GM23338 (cell line): ENCODE measurements around the gene PCOLCE2. TPM values are rescaled to one million over a fixed set of nuclear protein-coding genes. Genes with fewer than 3 reads are reported as not detected.

ENCODE experiments used
- ATAC-seq: fragments of 200-7000 bp; cut with Tn5 transposase; 3 replicates; pipeline ENCODE4 v1.9.1; 2020
- DNase-seq: peaks from one replicate; pipeline ENCODE4 v3.0.0-alpha.2; 2015; ENCODE audit warnings: low spot score
- H2AFZ ChIP-seq: fragments of 200-600 bp; sonication (generic); 2 replicates; pipeline ENCODE4 v1.8.0; 2016; ENCODE audit warnings: antibody characterized with exemption, mild to moderate bottlenecking, moderate library complexity
- H3F3A ChIP-seq: fragments of 200-600 bp; sonication (generic); replicated peaks from 2 replicates; pipeline ENCODE4 v1.8.0; 2017; ENCODE audit warnings: antibody characterized with exemption, mixed run types, low read depth
- H3K27ac ChIP-seq: fragments of 200-600 bp; sonication (generic); 2 replicates; pipeline ENCODE4 v1.6.1; 2016; ENCODE audit warnings: low read depth
- H3K27me3 ChIP-seq: fragments of 200-600 bp; sonication (generic); 2 replicates; pipeline ENCODE4 v1.8.0; 2016; ENCODE audit warnings: mild to moderate bottlenecking, mixed run types, moderate library complexity; ENCODE audit not compliant: insufficient read depth
- H3K36me3 ChIP-seq: fragments of 200-600 bp; sonication (generic); 2 replicates; pipeline ENCODE4 v1.8.0; 2016; ENCODE audit warnings: mild to moderate bottlenecking; ENCODE audit not compliant: insufficient read depth
- H3K4me1 ChIP-seq: fragments of 200-600 bp; sonication (generic); 2 replicates; pipeline ENCODE4 v1.8.0; 2016; ENCODE audit warnings: mild to moderate bottlenecking, moderate library complexity; ENCODE audit not compliant: insufficient read depth
- H3K4me2 ChIP-seq: fragments of 200-600 bp; sonication (generic); 2 replicates; pipeline ENCODE4 v1.7.1; 2017; ENCODE audit warnings: mixed run types
- H3K4me3 ChIP-seq: fragments of 200-600 bp; sonication (generic); 2 replicates; pipeline ENCODE4 v1.6.1; 2016; ENCODE audit warnings: mixed run types
- H3K79me2 ChIP-seq: fragments of 200-600 bp; sonication (generic); replicated peaks from 2 replicates; pipeline ENCODE4 v1.8.0; 2017; ENCODE audit warnings: mild to moderate bottlenecking; ENCODE audit not compliant: insufficient read depth
- H3K9me2 ChIP-seq: fragments of 200-600 bp; sonication (generic); 2 replicates; pipeline ENCODE4 v1.8.0; 2017; ENCODE audit not compliant: insufficient read depth
- H4K20me1 ChIP-seq: fragments of 200-600 bp; sonication (generic); replicated peaks from 2 replicates; pipeline ENCODE4 v1.8.0; 2017; ENCODE audit warnings: mild to moderate bottlenecking; ENCODE audit not compliant: insufficient read depth
- H3K27ac Mint-ChIP-seq: 2 replicates; pipeline ENCODE4 v1.8.0; 2020; ENCODE audit warnings: inconsistent platforms, mild to moderate bottlenecking, moderate library complexity, mixed read lengths
- H3K27me3 Mint-ChIP-seq: 3 replicates; pipeline ENCODE4 v1.8.0; 2022; ENCODE audit warnings: low read depth, mild to moderate bottlenecking, moderate library complexity, mixed read lengths, inconsistent platforms; ENCODE audit not compliant: insufficient read depth, poor library complexity
- H3K36me3 Mint-ChIP-seq: 3 replicates; pipeline ENCODE4 v1.8.0; 2021; ENCODE audit warnings: low read depth, mild to moderate bottlenecking, inconsistent platforms, moderate library complexity, mixed read lengths
- H3K4me1 Mint-ChIP-seq: 3 replicates; pipeline ENCODE4 v1.8.0; 2020; ENCODE audit warnings: mild to moderate bottlenecking, inconsistent platforms, mixed read lengths
- H3K4me3 Mint-ChIP-seq: 3 replicates; pipeline ENCODE4 v1.8.0; 2021; ENCODE audit warnings: moderate library complexity, mild to moderate bottlenecking, inconsistent platforms, mixed read lengths
- H3K9me3 Mint-ChIP-seq: 3 replicates; pipeline ENCODE4 v1.8.0; 2020; ENCODE audit warnings: moderate library complexity, mild to moderate bottlenecking, inconsistent platforms, mixed read lengths
- CREB1 ChIP-seq: fragments of 250-450 bp; sonication (Bioruptor Pico); IDR thresholded peaks from 2 replicates; pipeline ENCODE4 v1.5.0; 2020; ENCODE audit warnings: low read depth, mild to moderate bottlenecking, moderate library complexity
- CTCF ChIP-seq, 2 experiments: fragments of 200-600 bp in 1 of 2; sonication (generic) in 1 of 2; conservative IDR thresholded peaks; 2 replicates each; pipeline versions ENCODE4 v1.5.1 to v1.6.1; 2016 to 2017; ENCODE audit warnings: antibody characterized with exemption in 2 of 2, low read depth in 2 of 2, mild to moderate bottlenecking in 2 of 2, moderate library complexity in 1 of 2
- EZH2phosphoT487 ChIP-seq: fragments of 200-600 bp; sonication (generic); IDR thresholded peaks from one replicate; pipeline ENCODE4 v1.8.1; 2018; ENCODE audit warnings: antibody characterized with exemption; ENCODE audit not compliant: unreplicated experiment
- JUNB ChIP-seq: IDR thresholded peaks from one replicate; pipeline ENCODE4 v1.6.1; 2016; ENCODE audit warnings: antibody characterized with exemption; ENCODE audit not compliant: unreplicated experiment
- NANOG ChIP-seq: IDR thresholded peaks from 2 replicates; pipeline ENCODE4 v1.6.1; 2016; ENCODE audit warnings: antibody characterized with exemption, borderline replicate concordance
- POLR2AphosphoS5 ChIP-seq: IDR thresholded peaks from 2 replicates; pipeline ENCODE4 v1.6.1; 2016; ENCODE audit warnings: antibody characterized with exemption, low read depth
- STAT1 ChIP-seq: IDR thresholded peaks from one replicate; pipeline ENCODE4 v1.6.1; 2016; ENCODE audit warnings: antibody characterized with exemption; ENCODE audit not compliant: unreplicated experiment
- ZNF114 ChIP-seq: fragments of 250-450 bp; sonication (Bioruptor Pico); IDR thresholded peaks from 2 replicates; pipeline ENCODE4 v1.5.0; 2020; ENCODE audit warnings: mild to moderate bottlenecking, moderate library complexity
- ZNF331 ChIP-seq: fragments of 250-450 bp; sonication (Bioruptor Pico); IDR thresholded peaks from 2 replicates; pipeline ENCODE4 v1.5.0; 2020; ENCODE audit warnings: low read depth, mild to moderate bottlenecking, moderate library complexity
- long read RNA-seq: library from polyadenylated mRNA; unstranded; transcript quantifications from one replicate; pipeline ENCODE4 v2.0.0, GENCODE V29; 2020; ENCODE audit not compliant: unreplicated experiment
- polyA plus RNA-seq: library from polyadenylated mRNA; unstranded; fragments of >200 nt; fragmentation: Nextera tagmentation; extraction: Ambion mirVana; gene quantifications from 2 replicates; pipeline ENCODE4 v1.2.1, GENCODE V29; 2016
- total RNA-seq: library from RNA; depleted of rRNA; stranded (reverse); fragments of >200 nt; shearing (Covaris generic); gene quantifications from 2 replicates; pipeline ENCODE4 v1.2.3, GENCODE V29; 2014; rRNA removed
- TF ChIP-seq, protein P1 (sequence below): fragments of 250-450 bp; sonication (Bioruptor Pico); IDR thresholded peaks from 2 replicates; pipeline ENCODE4 v1.5.0; 2020; ENCODE audit warnings: mild to moderate bottlenecking, moderate library complexity

Gene PCOLCE2, protein sequence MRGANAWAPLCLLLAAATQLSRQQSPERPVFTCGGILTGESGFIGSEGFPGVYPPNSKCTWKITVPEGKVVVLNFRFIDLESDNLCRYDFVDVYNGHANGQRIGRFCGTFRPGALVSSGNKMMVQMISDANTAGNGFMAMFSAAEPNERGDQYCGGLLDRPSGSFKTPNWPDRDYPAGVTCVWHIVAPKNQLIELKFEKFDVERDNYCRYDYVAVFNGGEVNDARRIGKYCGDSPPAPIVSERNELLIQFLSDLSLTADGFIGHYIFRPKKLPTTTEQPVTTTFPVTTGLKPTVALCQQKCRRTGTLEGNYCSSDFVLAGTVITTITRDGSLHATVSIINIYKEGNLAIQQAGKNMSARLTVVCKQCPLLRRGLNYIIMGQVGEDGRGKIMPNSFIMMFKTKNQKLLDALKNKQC
- total RNA-seq (17.7 and 18.6 TPM in 2 replicates), polyA plus RNA-seq (17.4 and 22.6 TPM in 2 replicates)
- long read RNA-seq, transcript PCOLCE2-201 (9 exons, 2,021 nt) = major isoform, 5 of 8 reads
- long read RNA-seq, partial matches to known transcripts = 1 of 8 reads
- long read RNA-seq, other reads (novel, unspliced or antisense) = 2 of 8 reads

GRCh38 chr3:142888481-142889211 lies at the start of gene PCOLCE2:
Gene PCOLCE2 (minus strand): TSS chr3:142889083. CDS start chr3:142888896, 187 bp downstream.
- DNase-seq (peak; percentile 64), ATAC-seq (peak; percentile 87)
- Histone ChIP-seq H2AFZ (peak within 1 kb of the TSS; percentile 99), H3K27ac (no peak within 1 kb of the TSS), H3K79me2 (0 out of 2 replicates have a peak, but pooled peaks cover 2% of the 10 kb centered on the region), H3K4me1 (no peaks in the 10 kb centered on the region; the same call in 1 of the 2 replicates), H3F3A (no peaks in the 10 kb centered on the region; the same call in 1 of the 2 replicates), H3K4me2 (peak within 1 kb of the TSS; percentile 93), H3K9me2 (no peaks in the 10 kb centered on the region), H3K4me3 (peak within 1 kb of the TSS; percentile 86), H3K27me3 (peaks cover 30% of the 10 kb centered on the region), H4K20me1 (no peaks in the 10 kb centered on the region), H3K36me3 (no peaks in the 10 kb centered on the region)
- Mint-ChIP-seq H3K27me3 (peaks cover 15% of the 10 kb centered on the region), H3K4me3 (peak within 1 kb of the TSS; percentile 82), H3K9me3 (no peaks in the 10 kb centered on the region), H3K27ac (peak within 1 kb of the TSS; percentile 40), H3K36me3 (no peaks in the 10 kb centered on the region; the same call in 2 of the 3 replicates), H3K4me1 (peaks cover 15% of the 10 kb centered on the region)
- peak; percentile 66; the same call in 1 of the 2 replicates for TF ChIP-seq POLR2AphosphoS5
- no peak for TF ChIP-seq CTCF (conservative IDR thresholded peaks at IDR 0.05; ENCODE audit: low read depth in 2 of 2)

GRCh38 chr3:142935963-142936362 lies 47.1 kb upstream of the PCOLCE2 start:
- H3K36me3 Mint-ChIP-seq = no peaks in the 10 kb centered on the region
- Histone ChIP-seq H2AFZ (no peak overlapping the region), H3K27me3 (no peaks in the 10 kb centered on the region), H3F3A (no peaks in the 10 kb centered on the region), H3K36me3 (no peaks in the 10 kb centered on the region), H3K27ac (no peak overlapping the region), H3K79me2 (no peaks in the 10 kb centered on the region), H3K4me3 (no peak overlapping the region), H4K20me1 (no peaks in the 10 kb centered on the region), H3K4me2 (no peak overlapping the region), H3K4me1 (peaks cover 4% of the 10 kb centered on the region; the same call in 1 of the 2 replicates), H3K9me2 (no peaks in the 10 kb centered on the region)
- peaks cover 8% of the 10 kb centered on the region; the same call in 2 of the 3 replicates for H3K4me1 Mint-ChIP-seq
- H3K4me3 Mint-ChIP-seq = no peak overlapping the region
- H3K27me3 Mint-ChIP-seq = no peaks in the 10 kb centered on the region
- no peak for ATAC-seq
- H3K9me3 Mint-ChIP-seq = no peaks in the 10 kb centered on the region
- DNase-seq = no peak
- no peak overlapping the region for H3K27ac Mint-ChIP-seq
- TF ChIP-seq CREB1 (CRISPR knock-in tag) (no peak), JUNB (no peak), ZNF114 (CRISPR knock-in tag) (no peak), EZH2phosphoT487 (no peak), STAT1 (no peak), ZNF331 (CRISPR knock-in tag) (no peak), NANOG (no peak)
- TF ChIP-seq, protein P1, sequence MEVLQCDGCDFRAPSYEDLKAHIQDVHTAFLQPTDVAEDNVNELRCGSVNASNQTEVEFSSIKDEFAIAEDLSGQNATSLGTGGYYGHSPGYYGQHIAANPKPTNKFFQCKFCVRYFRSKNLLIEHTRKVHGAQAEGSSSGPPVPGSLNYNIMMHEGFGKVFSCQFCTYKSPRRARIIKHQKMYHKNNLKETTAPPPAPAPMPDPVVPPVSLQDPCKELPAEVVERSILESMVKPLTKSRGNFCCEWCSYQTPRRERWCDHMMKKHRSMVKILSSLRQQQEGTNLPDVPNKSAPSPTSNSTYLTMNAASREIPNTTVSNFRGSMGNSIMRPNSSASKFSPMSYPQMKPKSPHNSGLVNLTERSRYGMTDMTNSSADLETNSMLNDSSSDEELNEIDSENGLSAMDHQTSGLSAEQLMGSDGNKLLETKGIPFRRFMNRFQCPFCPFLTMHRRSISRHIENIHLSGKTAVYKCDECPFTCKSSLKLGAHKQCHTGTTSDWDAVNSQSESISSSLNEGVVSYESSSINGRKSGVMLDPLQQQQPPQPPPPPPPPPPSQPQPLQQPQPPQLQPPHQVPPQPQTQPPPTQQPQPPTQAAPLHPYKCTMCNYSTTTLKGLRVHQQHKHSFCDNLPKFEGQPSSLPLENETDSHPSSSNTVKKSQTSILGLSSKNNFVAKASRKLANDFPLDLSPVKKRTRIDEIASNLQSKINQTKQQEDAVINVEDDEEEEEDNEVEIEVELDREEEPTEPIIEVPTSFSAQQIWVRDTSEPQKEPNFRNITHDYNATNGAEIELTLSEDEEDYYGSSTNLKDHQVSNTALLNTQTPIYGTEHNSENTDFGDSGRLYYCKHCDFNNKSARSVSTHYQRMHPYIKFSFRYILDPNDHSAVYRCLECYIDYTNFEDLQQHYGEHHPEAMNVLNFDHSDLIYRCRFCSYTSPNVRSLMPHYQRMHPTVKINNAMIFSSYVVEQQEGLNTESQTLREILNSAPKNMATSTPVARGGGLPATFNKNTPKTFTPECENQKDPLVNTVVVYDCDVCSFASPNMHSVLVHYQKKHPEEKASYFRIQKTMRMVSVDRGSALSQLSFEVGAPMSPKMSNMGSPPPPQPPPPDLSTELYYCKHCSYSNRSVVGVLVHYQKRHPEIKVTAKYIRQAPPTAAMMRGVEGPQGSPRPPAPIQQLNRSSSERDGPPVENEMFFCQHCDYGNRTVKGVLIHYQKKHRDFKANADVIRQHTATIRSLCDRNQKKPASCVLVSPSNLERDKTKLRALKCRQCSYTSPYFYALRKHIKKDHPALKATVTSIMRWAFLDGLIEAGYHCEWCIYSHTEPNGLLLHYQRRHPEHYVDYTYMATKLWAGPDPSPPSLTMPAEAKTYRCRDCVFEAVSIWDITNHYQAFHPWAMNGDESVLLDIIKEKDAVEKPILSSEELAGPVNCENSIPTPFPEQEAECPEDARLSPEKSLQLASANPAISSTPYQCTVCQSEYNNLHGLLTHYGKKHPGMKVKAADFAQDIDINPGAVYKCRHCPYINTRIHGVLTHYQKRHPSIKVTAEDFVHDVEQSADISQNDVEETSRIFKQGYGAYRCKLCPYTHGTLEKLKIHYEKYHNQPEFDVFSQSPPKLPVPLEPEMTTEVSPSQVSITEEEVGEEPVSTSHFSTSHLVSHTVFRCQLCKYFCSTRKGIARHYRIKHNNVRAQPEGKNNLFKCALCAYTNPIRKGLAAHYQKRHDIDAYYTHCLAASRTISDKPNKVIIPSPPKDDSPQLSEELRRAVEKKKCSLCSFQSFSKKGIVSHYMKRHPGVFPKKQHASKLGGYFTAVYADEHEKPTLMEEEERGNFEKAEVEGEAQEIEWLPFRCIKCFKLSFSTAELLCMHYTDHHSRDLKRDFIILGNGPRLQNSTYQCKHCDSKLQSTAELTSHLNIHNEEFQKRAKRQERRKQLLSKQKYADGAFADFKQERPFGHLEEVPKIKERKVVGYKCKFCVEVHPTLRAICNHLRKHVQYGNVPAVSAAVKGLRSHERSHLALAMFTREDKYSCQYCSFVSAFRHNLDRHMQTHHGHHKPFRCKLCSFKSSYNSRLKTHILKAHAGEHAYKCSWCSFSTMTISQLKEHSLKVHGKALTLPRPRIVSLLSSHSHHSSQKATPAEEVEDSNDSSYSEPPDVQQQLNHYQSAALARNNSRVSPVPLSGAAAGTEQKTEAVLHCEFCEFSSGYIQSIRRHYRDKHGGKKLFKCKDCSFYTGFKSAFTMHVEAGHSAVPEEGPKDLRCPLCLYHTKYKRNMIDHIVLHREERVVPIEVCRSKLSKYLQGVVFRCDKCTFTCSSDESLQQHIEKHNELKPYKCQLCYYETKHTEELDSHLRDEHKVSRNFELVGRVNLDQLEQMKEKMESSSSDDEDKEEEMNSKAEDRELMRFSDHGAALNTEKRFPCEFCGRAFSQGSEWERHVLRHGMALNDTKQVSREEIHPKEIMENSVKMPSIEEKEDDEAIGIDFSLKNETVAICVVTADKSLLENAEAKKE (CRISPR knock-in tag) = no peak
